Endothelial cell of umbilical vein (primary cell): ENCODE measurements around the gene EVA1A. TPM values are rescaled to one million over a fixed set of nuclear protein-coding genes. Genes with fewer than 3 reads are reported as not detected.

Source experiments
- BruUV-seq: library from RNA; stranded (reverse); fragments of 400-500 nt; replicated peaks from 2 replicates; lab custom pipeline; 2021; lab: Mats Ljungman, UMichigan
- CTCF ChIA-PET: fragments of 300-600, 350-600 bp; sonication (Branson Sonifier 250); formaldehyde crosslinking; loops from one replicate; lab custom pipeline; 2021; ENCODE audit warnings: antibody characterized with exemption, inconsistent platforms; lab: Charles Lee
- POLR2A ChIA-PET: fragments of 300-600, 350-600 bp; sonication (Branson Sonifier 250); formaldehyde crosslinking; loops from one replicate; lab custom pipeline; 2021; ENCODE audit warnings: antibody characterized with exemption, inconsistent platforms; lab: Charles Lee
- DNase-seq: peaks from one replicate; pipeline ENCODE4 v3.0.0-alpha.2; 2011; ENCODE audit warnings: low read depth, low spot score
- FAIRE-seq: peaks from 2 replicates; lab custom pipeline; 2011; peaks lifted over from hg19 to GRCh38; lab: Jason Lieb, UNC
- H2AFZ ChIP-seq: 2 replicates; pipeline ENCODE4 v1.6.0; 2012; ENCODE audit warnings: low read depth, low read length, control low read depth, inconsistent platforms
- H3K27ac ChIP-seq: 2 replicates; pipeline ENCODE4 v1.5.1; 2011; ENCODE audit warnings: low read depth, mild to moderate bottlenecking, control low read depth, low read length, moderate library complexity; ENCODE audit not compliant: insufficient read depth
- H3K27me3 ChIP-seq, 2 experiments: 2 replicates each; pipeline versions ENCODE4 v1.6.0 to v1.6.1; 2011; ENCODE audit warnings: low read length in 2 of 2, mixed read lengths in 1 of 2; ENCODE audit not compliant: control insufficient read depth in 2 of 2, insufficient read depth in 2 of 2
- H3K36me3 ChIP-seq, 2 experiments: 2 replicates in 1 of 2; 3 replicates in 1 of 2; pipeline ENCODE4 v1.5.1; 2011; ENCODE audit warnings: low read length in 2 of 2, mild to moderate bottlenecking in 1 of 2, moderate library complexity in 1 of 2; ENCODE audit not compliant: control insufficient read depth in 2 of 2, insufficient read depth in 2 of 2; ENCODE audit errors: extremely low read depth in 1 of 2
- H3K4me1 ChIP-seq: 3 replicates; pipeline ENCODE4 v1.5.1; 2011; ENCODE audit warnings: mild to moderate bottlenecking, low read length; ENCODE audit not compliant: control insufficient read depth, insufficient read depth; ENCODE audit errors: extremely low read depth
- H3K4me2 ChIP-seq: 2 replicates; pipeline ENCODE4 v1.6.1; 2011; ENCODE audit warnings: low read length, control low read depth, mixed read lengths; ENCODE audit not compliant: insufficient read depth
- H3K4me3 ChIP-seq, 3 experiments: fragments of 200-600 bp in 1 of 3; sonication (generic), shearing (Covaris generic) in 1 of 3; replicated peaks in 1 of 3; 2 replicates each; pipeline ENCODE4 v1.5.1; 2011 to 2016; ENCODE audit warnings: control low read depth in 3 of 3, low read length in 3 of 3, mild to moderate bottlenecking in 2 of 3, inconsistent platforms in 1 of 3, low read depth in 1 of 3, moderate library complexity in 1 of 3; ENCODE audit not compliant: insufficient read depth in 1 of 3
- H3K79me2 ChIP-seq: 2 replicates; pipeline ENCODE4 v1.6.0; 2012; ENCODE audit warnings: low read length, inconsistent platforms; ENCODE audit not compliant: control insufficient read depth, insufficient read depth
- H3K9ac ChIP-seq: replicated peaks from 2 replicates; pipeline ENCODE3; 2011; ENCODE audit warnings: low read length, control low read depth; ENCODE audit not compliant: insufficient read depth; ENCODE audit errors: extremely low read depth
- H3K9me1 ChIP-seq: replicated peaks from 3 replicates; pipeline ENCODE4 v1.6.0; 2011; ENCODE audit warnings: mild to moderate bottlenecking, low read length; ENCODE audit not compliant: control insufficient read depth, insufficient read depth; ENCODE audit errors: extremely low read depth
- H3K9me3 ChIP-seq: replicated peaks from 2 replicates; pipeline ENCODE4 v1.5.1; 2012; ENCODE audit warnings: low read length, inconsistent platforms; ENCODE audit not compliant: control insufficient read depth, insufficient read depth
- H4K20me1 ChIP-seq: replicated peaks from 2 replicates; pipeline ENCODE3; 2011; ENCODE audit warnings: mild to moderate bottlenecking, low read length; ENCODE audit not compliant: control insufficient read depth, insufficient read depth; ENCODE audit errors: extremely low read depth
- EZH2 ChIP-seq: IDR thresholded peaks from 2 replicates; pipeline ENCODE4 v1.6.1; 2012; ENCODE audit warnings: borderline replicate concordance, low read depth, mild to moderate bottlenecking, moderate library complexity, low read length, inconsistent platforms; ENCODE audit not compliant: severe bottlenecking
- FOS ChIP-seq: IDR thresholded peaks from 2 replicates; pipeline ENCODE4 v1.6.1; 2011; ENCODE audit warnings: mild to moderate bottlenecking, low read length, moderate library complexity, borderline replicate concordance; ENCODE audit not compliant: insufficient read depth
- GATA2 ChIP-seq: IDR thresholded peaks from 2 replicates; pipeline ENCODE4 v1.7.0; 2011; ENCODE audit warnings: low read depth, mild to moderate bottlenecking, moderate library complexity, mixed read lengths, low read length; ENCODE audit not compliant: insufficient read length, insufficient read depth
- JUN ChIP-seq: IDR thresholded peaks from 2 replicates; pipeline ENCODE4 v1.6.1; 2011; ENCODE audit warnings: borderline replicate concordance, low read depth; ENCODE audit not compliant: insufficient read length, insufficient read depth
- MYC ChIP-seq: IDR thresholded peaks from one replicate; pipeline ENCODE4 v1.6.1; 2011; ENCODE audit warnings: mild to moderate bottlenecking, low read depth, low read length
- POLR2A ChIP-seq: IDR thresholded peaks from 2 replicates; pipeline ENCODE4 v1.6.1; 2012; ENCODE audit warnings: low read depth, mild to moderate bottlenecking, control low read depth, low read length
- POLR2AphosphoS5 ChIP-seq: IDR thresholded peaks from 2 replicates; pipeline ENCODE4 v1.6.1; 2012; ENCODE audit warnings: low read depth, mild to moderate bottlenecking, control low read depth, low read length, moderate library complexity; ENCODE audit not compliant: insufficient read depth
- dilution Hi-C: fragments of 300-500 bp; cut with MboI; formaldehyde crosslinking; loops from one replicate; pipeline ENCODE4 v1.15.0; 2019; ENCODE audit warnings: low sequenced_read_pairs; ENCODE audit not compliant: extremely low pct_ligation_motif_present
- intact Hi-C: fragments of 100-400 bp; cut with micrococcal nuclease; formaldehyde crosslinking; loops from one replicate; pipeline ENCODE4 v1.10.0; 2022
- polyA plus RNA-seq, 4 experiments: library from polyadenylated mRNA; depleted of rRNA in 3 of 4; stranded (reverse) in 3 of 4; unstranded in 1 of 4; fragments of >200 nt; gene quantifications; 2 replicates each; pipeline versions ENCODE4 v1.2.1 to v1.2.3, GENCODE V29; 2011 to 2012; ENCODE audit warnings: missing spikeins in 1 of 4
- total RNA-seq: library from RNA; stranded (reverse); gene quantifications from 2 replicates; pipeline ENCODE4 v1.2.3, GENCODE V29; 2021
- TF ChIP-seq, protein P1 (sequence below), 2 donors: IDR thresholded peaks; 1 replicate in 1 of 2; 2 replicates in 1 of 2; pipeline ENCODE4 v1.5.1; 2011; ENCODE audit warnings: low read length in 2 of 2, mild to moderate bottlenecking in 2 of 2, moderate library complexity in 2 of 2, control low read depth in 1 of 2, inconsistent platforms in 1 of 2, low read depth in 1 of 2; ENCODE audit not compliant: insufficient read depth in 1 of 2; ENCODE audit errors: extremely low read depth in 1 of 2
- TF ChIP-seq, protein P2 (sequence below): IDR thresholded peaks from 2 replicates; pipeline ENCODE4 v1.6.1; 2011; ENCODE audit not compliant: insufficient read depth, insufficient read length

The EVA1A gene
- total and polyA plus RNA-seq, 2 donors (not counting 3 experiments of a cell fraction or from before 2014, with no cell fraction given): 52.6 to 66.5 TPM

DNA sequence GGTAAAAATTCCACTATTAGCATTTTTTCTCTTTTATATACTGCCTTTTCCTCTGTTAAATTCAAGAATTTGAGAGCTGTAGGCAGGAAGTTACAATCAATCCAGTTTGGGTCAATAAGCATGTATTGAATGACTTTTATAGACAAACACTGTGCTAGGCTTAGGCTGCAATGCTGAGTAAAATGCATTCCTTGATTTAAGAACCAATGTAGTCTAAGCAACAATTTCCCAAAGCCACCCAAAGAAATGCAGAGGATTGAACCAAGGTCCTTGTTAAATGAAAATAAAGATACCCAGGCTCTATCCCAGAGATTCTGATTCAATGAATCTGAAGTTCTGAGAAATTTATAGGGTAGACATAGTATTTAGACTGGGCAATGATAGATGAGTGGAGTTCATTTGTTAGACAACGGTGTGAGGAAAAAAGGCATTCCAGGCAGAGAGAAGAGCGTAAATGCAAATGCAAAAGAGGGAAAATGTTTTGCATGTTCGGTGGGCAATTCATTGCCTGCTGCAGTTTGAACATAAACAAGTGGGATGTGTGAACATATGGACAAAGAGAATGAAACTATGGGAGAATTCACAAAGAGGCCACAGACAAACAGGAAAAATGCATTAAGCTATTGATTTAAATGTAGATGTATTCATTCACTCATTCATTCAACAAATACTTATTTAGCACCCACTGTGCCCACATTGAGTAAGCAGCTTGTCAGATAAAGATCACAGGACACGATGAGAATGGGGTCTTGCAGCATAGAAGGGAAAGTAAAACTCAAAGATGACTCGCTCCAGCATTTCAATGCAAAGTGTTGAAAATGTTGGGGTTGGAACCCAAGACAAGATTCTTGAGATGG is 107.1 kb downstream of the EVA1A start:
- DNase-seq: no peak
- BruUV-seq: no TSS peak
- dilution Hi-C loops: loop anchor here (25.0 kb wide), 1 partner anchor 159 kb away; no protein-coding TSS in a partner anchor

DNA sequence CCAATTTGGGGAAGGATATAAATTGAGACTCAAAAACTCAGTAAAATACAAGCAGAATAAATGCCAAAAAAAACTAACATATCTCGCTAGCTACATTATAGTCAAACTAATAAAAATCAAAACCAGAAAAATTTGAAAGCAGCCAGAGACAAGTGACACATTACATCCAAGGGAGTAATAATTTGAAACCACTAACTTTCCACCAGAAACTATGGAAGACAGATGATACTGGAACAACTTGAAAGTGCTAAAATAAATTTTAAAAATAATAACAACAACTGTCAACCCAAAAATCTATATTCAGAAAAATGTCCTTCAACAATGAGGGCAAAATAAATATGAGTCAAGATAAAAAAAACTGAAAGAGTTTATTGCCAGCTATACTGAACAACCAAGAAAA is 110.7 kb downstream of the EVA1A start:
- no peaks in the 10 kb centered on the region for H3K79me2 ChIP-seq

More for the DNA sequence above, 107.1 kb downstream of the EVA1A start:
- intact Hi-C loops: no loop called here
- Histone ChIP-seq H3K27me3 (peaks cover 15 to 20% of the 10 kb centered on the region in 2 experiments), H3K4me2 (no peak overlapping the region), H3K9ac (no peak overlapping the region), H3K79me2 (no peaks in the 10 kb centered on the region), H3K4me1 (no peaks in the 10 kb centered on the region), H3K36me3 (no peaks in the 10 kb centered on the region), H2AFZ (no peak overlapping the region), H3K27ac (no peak overlapping the region), H3K9me1 (no peaks in the 10 kb centered on the region), H3K9me3 (no peaks in the 10 kb centered on the region), H4K20me1 (no peaks in the 10 kb centered on the region), H3K4me3 (no peak overlapping the region)
- TF ChIP-seq FOS (no peak), JUN (no peak), POLR2AphosphoS5 (no peak), GATA2 (no peak)
- no peak for FAIRE-seq
- ChIA-PET CTCF (interaction anchor here (2.7 kb wide), 1 partner anchor 175 kb away, joined by 8 read pairs; no protein-coding TSS in a partner anchor), POLR2A (no interaction called here)

More for the DNA sequence above, 110.7 kb downstream of the EVA1A start:
- no peak overlapping the region for H3K4me2 ChIP-seq
- H3K27me3 ChIP-seq: peaks cover 9 to 10% of the 10 kb centered on the region in 2 experiments
- H3K36me3 ChIP-seq: no peaks in the 10 kb centered on the region
- H2AFZ ChIP-seq: no peak overlapping the region
- FAIRE-seq: no peak
- no peak overlapping the region for H3K4me3 ChIP-seq
- H3K4me1 ChIP-seq: no peaks in the 10 kb centered on the region
- no peak overlapping the region for H3K9ac ChIP-seq
- intact Hi-C loops: no loop called here
- no peaks in the 10 kb centered on the region for H4K20me1 ChIP-seq
- BruUV-seq: no TSS peak
- CTCF ChIA-PET: interaction anchor here (1.8 kb wide), 1 partner anchor 178 kb away, joined by 6 read pairs; no protein-coding TSS in a partner anchor
- no peak for DNase-seq
- POLR2A ChIA-PET: no interaction called here
- H3K27ac ChIP-seq: no peak overlapping the region
- no peaks in the 10 kb centered on the region for H3K9me3 ChIP-seq
- dilution Hi-C loops: loop anchor here (25.0 kb wide), 1 partner anchor 162 kb away; no protein-coding TSS in a partner anchor
- TF ChIP-seq, protein P1, sequence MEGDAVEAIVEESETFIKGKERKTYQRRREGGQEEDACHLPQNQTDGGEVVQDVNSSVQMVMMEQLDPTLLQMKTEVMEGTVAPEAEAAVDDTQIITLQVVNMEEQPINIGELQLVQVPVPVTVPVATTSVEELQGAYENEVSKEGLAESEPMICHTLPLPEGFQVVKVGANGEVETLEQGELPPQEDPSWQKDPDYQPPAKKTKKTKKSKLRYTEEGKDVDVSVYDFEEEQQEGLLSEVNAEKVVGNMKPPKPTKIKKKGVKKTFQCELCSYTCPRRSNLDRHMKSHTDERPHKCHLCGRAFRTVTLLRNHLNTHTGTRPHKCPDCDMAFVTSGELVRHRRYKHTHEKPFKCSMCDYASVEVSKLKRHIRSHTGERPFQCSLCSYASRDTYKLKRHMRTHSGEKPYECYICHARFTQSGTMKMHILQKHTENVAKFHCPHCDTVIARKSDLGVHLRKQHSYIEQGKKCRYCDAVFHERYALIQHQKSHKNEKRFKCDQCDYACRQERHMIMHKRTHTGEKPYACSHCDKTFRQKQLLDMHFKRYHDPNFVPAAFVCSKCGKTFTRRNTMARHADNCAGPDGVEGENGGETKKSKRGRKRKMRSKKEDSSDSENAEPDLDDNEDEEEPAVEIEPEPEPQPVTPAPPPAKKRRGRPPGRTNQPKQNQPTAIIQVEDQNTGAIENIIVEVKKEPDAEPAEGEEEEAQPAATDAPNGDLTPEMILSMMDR (IDR thresholded peaks at IDR 0.05; ENCODE audit: extremely low read depth in 1 of 2, insufficient read depth in 1 of 2, low read depth in 1 of 2, low read length in 2 of 2): no peak
- TF ChIP-seq, protein P2, sequence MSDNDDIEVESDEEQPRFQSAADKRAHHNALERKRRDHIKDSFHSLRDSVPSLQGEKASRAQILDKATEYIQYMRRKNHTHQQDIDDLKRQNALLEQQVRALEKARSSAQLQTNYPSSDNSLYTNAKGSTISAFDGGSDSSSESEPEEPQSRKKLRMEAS: no peak
- TF ChIP-seq POLR2A: no peak
- TF ChIP-seq EZH2: no peak
- TF ChIP-seq GATA2: no peak
- TF ChIP-seq JUN: no peak
- no peak for TF ChIP-seq FOS
- TF ChIP-seq POLR2AphosphoS5: no peak
- TF ChIP-seq MYC: no peak
- H3K9me1 ChIP-seq: no peaks in the 10 kb centered on the region
